Stimulated activated CD8-positive, alpha-beta memory T cell treated with anti-CD3 and anti-CD28 coated beads, Interleukin-15, amount 100 ng/mL, for 24 hours (primary cell): Measurements from ENCODE around the gene IL36G.

Source experiments
- DNase-seq: peaks from one replicate; pipeline ENCODE4 v3.0.0-alpha.2; 2020; ENCODE audit warnings: low read depth

The IL36G gene

GRCh38 chr2:113018509-113018908, 40.7 kb downstream of the IL36G start:
- DNase-seq = no peak

- DNase-seq = no peak
These were observed 43.5 kb downstream of the IL36G start for GRCh38 chr2:113021312-113021711.

- DNase-seq = no peak
These were observed 47.0 kb downstream of the IL36G start for GRCh38 chr2:113024764-113025163.

- no peak for DNase-seq
These were observed 47.9 kb downstream of the IL36G start for GRCh38 chr2:113025737-113026136.

- no peak for DNase-seq
These were observed 49.9 kb downstream of the IL36G start for GRCh38 chr2:113027691-113028090.

- DNase-seq = no peak
These were observed 50.3 kb downstream of the IL36G start for GRCh38 chr2:113028112-113028511.

GRCh38 chr2:113032737-113033136, 54.9 kb downstream of the IL36G start:
- DNase-seq = no peak

- no peak for DNase-seq
These were observed 56.2 kb downstream of the IL36G start for GRCh38 chr2:113034016-113034415.
